CD4-positive, alpha-beta T cell treated with Interleukin-17A for 4 hours (primary cell): ENCODE data around the gene FAM107A.

Source experiments
- DNase-seq: peaks from one replicate; pipeline ENCODE4 v3.0.0-alpha.2; 2020; ENCODE audit warnings: mixed read lengths

FAM107A gene, protein sequence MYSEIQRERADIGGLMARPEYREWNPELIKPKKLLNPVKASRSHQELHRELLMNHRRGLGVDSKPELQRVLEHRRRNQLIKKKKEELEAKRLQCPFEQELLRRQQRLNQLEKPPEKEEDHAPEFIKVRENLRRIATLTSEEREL

DNA sequence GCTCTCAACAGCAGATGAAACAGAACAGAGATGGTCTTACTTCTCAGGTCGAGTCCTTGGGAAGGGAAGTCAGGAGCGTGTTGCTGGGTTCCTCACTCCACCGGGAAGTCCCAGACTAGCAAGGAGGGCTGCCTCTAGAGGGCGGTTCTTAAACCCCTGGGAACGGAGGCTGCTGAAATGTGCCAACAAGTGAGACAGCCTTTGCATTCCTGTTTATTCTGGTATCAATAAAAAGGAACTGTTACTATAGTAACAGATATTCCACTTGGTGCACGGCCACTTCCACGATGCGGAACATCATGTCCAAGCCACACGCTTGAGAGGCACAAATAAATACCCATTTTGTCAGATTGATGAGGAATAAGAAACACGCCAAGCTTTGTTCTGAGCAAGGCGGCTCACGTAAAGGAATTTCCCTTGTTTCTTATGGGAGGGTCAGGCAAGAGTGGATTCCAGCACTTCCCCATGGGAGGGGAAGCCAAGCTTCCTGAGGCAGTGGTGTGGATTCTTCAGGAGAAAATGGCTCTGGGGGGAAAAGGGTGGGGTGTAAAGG lies at the start of gene FAM107A:
Gene FAM107A (minus strand): TSS at position 123 of the 553 bp plus-strand sequence. CDS start 7,531 bp downstream, outside the sequence.
- DNase-seq: no peak

DNA sequence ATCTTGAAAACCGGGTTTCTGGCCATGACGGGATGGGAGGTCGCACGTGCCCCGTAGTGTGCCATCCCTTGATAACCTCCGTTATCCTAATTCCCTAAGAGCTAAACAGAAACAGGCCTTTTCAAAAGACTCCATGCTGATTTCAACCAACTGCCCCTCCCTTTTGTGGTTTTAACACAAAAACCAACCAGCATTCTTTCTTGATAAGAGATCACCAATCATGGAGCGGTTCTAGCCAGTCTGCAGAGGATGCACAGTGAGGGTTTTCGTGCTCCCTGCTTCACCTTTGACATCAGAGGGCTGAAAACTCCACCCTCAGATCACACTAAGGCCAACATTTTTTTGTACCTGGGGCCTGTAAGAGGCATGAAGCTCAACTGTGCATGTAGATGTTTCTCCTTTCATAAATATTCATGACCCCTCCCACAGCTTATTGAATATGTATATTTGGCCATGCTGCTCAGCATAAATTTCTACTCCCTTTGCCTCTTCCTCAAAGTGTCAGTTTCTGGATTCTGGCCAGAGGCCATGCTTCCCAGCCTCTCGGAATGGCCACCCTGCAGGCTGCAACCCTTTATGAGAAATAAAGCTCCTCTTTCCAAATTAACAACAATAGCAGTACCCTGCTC lies 48.1 kb upstream of the FAM107A start:
- no peak for DNase-seq

DNA sequence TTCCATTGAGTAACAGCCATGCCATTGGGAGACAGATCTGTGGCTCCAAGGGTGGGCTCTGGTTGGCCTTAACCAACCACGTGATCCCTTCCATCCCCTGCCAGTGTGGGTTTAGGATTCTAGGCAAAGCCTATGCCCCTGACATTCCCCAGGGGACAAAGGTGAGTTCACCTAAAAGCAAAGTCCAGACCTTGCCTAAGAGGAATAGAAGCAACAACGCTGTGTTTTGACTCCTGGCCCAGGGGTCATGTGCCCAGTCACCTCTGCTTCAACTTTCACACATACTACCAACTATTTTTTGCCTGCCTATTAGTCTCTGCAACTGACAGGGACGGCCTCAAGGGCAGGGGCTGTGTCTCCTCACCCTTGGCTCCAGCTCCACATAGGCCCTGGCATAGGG lies 47.4 kb upstream of the FAM107A start:
- DNase-seq: no peak

DNA sequence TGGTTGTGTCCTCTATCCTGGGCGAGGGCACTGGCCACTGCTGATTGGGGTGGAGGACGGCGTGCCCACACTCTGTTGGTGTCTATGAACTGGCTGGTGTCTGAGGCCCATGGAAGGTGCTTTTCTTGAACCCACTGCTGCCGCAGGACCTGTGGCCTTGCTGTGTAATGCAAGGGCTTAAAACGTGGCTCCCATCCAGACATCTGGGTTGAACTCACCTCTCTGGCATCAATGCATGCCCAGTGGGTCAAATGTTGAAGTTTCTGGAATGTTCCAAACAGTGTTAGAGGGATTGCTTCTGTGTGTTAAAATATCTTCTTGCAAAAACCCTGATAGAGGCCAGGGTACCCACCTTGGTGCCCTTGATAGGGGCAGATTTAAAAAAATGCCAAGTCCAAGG lies 46.8 kb upstream of the FAM107A start:
- no peak for DNase-seq

DNA sequence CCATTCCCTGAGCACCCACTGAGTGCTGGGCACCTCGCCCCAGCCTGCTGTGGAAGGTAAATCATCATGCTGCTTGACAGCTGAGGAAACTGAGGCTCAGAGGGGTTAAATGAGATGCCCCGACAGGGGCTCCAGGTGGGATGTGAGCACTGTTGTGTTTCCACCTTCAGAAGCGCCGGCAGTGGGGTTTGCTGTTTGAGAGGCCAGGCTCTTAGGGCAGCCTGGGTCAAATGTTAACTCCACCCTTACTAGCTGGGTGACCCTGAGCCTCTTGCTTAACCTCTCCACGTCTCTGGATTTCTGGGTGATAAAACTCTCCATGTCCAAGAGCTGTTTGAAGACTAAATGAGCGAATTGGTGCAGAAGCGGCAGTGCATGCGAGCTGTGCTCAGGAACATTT lies 46.3 kb upstream of the FAM107A start:
- no peak for DNase-seq

DNA sequence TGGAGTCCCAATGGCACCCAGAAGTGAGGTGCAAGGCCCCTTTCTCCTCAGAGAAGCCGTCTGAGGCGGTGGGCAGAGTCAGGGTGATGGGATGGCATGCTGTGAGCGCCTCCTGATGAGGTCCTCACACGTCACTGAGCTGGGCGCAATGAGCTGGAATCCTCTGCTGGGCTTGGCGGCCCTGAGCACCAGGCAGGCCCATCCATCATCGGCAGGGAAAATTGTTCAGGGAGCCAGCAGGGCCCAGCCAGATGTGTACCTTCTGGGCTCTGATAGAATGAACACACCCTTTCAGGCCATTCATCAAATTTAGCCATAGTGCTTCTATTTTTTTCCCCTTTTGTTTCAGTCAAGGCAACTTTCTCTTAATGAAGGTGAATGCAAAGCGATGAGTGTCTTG lies 45.7 kb upstream of the FAM107A start:
- DNase-seq: no peak

DNA sequence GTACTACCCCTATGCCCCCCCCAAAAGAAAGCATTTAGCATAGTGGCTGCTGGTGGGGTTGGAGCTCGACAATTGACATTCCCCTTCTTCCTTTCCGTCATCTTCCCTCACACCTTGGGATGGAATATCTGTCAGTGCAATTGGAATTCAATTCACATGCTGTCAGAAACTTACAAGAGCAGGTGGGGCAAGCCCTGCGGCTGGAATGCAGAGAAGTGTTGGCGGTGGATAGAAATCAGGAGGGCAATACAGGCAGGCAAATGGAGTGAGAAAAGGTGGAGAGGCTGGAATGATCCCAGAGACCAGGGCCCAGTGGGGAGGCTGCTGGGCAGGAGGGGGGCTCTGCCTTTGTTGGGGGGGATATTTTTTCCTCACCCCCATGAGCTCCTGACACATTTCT lies 45.2 kb upstream of the FAM107A start:
- no peak for DNase-seq

DNA sequence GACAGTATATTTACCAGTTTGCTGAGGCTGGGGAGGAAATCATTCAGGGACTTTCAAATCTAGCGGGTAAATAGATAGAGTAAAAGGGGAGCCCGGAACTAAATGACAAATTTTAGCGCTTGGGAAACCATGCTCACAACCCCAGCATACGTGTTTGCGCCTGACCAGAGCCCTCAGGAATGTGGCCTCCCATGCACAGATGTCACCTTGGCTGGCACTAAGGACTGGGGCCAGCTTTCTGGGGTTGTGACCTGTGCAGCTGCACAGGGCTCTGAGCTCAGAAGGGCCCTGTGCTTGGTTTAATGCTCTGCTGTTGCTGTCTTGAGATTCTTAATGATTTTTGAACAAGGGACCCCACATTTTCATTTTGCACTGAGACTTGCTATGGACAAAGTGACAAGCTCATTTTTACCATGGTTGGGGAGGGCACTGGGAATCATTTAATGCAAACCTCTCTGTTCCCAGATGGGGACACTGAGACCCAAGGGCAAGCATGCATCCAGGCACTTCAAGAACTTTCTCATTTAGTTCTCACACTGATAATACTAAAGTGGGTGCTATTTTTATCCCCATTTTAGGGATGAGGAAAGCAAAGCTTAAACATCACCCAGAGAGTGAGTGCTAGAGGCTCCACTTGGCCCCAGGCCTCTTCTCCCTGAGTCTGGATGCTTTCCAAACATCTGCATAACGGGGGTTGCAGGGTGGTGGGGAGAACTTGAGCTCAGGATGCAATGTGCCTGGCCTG lies 44.1 kb upstream of the FAM107A start:
- no peak for DNase-seq

DNA sequence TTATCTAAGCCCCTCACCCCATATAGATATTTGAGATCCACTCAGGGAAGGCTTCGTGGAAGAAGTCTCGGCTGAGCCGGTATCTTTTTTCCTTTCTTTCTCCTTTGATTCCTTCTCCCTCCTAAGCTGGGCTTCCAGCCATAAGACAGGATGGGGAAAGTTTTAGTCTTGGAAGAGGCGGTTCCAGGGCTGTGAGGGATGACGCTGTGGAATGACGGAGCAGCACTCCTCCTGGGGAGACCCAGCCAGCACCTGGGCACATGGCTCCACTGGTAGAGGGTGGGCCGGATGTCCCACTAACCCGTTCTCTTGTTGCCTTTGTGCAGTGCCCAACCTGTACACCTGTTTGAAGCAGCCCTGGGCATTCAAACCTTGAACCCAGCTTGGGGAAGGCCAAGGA lies 43.2 kb upstream of the FAM107A start:
- no peak for DNase-seq

DNA sequence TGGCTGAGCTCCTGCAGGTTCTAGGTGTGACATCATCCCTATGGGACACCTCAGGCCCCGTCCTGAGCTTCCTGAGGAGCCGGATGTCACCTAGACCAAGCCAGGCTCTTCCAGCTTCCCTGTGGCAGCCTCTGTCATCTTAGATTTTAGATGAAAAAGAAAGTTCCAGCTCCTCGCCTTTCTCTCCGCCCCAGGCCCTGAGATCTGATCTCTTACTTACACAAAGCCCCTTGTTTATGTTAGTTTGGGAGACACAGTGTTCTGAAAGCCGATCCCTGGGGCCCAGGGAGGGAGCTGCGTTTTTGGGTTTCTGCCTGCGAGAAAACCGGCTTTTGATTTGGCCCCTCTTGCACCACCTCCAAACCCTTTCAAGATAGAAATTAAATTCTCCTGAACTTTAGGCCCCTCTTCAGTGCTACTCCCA lies 40.2 kb upstream of the FAM107A start:
- DNase-seq: no peak

DNA sequence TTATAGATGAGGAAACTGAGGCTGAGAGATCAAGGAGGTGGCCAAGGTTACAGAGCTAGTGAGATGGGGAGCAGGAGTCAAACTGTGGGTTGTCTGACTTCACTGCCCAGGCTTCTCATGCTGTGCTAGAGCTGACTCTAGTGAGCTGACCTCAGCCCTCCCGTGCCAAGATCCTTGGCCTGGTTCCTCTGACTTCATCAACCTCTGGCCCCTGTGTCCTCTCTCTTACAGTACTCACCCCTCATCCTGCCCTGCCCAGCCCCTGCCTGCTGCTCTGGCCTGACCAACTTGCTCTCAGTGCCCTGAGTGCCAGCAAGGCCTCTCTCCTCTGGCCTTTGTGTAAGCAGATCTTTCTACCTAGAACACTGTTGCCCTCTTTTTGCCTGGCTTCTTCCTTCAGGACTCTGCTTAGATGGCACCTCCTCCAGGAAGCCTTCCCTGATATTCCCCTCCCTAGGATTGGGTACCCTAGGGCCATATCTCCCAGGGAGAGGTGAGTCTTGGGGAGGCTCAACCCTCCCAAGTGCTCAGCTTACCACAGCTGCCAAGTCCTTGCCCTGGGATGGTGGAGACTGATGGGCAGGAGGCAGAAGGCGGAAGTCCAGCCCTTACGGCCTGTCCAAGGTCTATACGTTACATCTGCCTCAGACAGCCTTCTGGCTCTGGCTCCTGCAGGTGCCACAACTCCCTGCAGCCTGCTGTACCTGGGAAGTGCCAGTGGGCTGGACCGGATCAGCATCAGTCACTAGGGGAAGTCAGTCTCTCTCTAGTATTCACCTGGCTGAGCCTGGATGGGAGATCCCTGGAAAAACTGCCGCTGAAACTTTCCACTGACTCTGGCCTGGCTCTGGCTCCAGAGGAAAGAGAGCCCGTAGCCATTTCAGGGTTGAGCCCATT lies 36.3 kb upstream of the FAM107A start:
- no peak for DNase-seq

DNA sequence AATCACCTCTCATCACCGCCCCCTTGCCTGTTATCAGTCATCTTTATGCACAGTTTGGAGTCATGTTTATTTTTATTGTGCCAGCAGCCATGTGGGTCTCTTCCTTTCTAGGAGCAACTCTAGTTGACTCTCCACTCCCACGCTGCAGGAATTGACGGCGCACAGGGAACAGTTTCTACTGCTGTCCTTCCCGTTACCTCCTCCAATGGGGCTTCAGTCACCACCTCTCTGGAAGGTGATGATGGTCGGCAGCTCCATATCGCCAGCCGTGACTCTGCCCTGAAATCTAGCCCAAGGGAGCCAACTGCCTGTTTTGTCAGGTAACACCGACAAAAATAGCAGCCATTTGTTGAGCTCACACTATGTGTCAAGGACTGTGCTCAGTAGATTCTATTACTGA lies 35.6 kb upstream of the FAM107A start:
- DNase-seq: no peak

DNA sequence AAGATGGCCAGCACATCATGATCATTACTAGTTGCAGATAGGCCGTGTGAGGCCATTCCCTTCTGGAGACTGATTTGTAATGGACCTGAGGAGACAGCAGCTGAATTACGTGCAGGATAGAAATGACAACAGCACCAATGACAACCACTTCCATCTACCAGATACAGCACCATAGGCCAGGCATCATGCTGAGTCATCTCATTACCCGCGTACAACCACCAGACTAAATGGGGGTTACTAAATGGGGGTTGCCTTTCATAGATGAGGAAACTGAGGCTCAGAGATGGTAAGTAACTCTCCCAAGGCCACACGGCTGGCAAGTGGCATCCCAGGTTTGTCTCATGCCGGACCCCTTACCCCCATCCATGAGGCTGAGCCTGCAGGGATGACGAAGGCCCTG lies 32.8 kb upstream of the FAM107A start:
- no peak for DNase-seq

DNA sequence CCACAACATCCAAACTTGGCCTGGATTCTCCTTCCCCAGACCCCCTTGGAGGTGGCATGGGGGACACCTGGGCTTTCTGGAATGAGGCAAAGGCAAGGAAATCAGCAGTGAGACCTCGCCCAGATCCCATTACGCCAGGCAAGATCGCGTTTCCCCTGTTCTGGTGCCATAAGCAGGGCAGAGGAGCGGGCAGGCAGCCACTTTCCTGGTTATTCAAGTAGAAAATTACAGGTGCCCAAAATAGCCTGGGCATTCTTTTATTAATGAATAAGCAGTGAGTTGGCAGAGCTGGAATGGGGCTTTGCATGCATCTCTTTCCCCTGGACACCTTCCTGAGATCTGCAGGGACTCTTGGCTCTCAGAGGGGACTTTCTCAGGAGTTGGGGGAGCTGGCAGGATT lies 31.5 kb upstream of the FAM107A start:
- no peak for DNase-seq

DNA sequence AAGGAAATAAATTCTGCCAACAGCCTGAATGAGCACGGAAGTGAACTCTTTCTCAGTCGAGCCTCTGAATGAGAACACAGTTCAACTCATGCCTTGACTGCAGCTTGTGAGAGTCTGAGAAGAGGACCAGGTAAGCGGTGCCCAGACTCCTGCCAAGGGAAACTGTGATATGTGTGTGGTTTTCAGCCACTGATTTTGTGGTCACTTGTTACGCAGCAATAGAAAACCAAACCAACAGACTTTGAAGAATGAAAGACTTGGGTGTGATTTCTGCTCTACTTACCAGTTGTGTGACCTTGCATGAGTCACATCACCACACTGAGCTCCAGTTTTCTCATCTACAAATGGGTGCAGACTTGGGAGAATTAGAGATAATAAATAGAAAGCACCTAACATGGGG lies 30.6 kb upstream of the FAM107A start:
- no peak for DNase-seq

DNA sequence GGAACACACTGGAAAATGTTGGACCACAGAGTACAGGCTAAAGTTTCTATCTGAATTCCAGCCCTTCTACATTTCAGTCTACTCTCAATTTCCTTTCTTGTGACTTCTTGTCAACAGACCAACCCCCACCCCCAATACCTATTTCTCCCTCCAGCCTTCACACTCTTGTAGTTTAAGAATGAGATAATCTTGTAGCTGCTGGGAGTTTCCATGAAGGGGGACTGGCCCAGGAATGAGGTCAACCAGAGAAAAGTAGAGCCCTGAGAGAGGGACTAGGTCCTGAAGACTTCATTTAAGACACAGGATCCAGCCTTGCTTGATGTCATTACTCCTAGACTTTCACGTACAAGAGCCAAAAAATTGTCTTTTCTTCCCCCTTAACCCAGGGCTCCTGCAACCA lies 29.5 kb upstream of the FAM107A start:
- DNase-seq: no peak

DNA sequence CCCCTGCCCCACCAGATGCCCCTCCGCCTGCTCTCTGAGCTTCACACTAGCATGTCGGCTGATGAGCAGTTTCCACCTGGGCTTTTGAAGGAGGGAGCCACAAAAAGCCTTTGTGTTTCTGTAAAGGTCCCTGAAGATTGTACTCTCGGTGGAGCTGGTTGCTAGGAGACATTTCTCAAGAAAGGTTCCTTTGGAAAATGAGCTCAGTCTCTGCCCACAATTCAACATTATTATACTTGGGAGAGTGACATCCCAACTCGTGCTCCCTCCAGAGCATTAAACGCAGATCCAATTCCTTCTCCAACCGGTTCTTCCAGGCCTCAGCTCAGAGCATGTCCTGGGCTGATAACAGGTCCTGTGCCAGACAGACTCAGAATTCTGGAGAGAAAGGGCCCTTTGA lies 26.8 kb upstream of the FAM107A start:
- no peak for DNase-seq

DNA sequence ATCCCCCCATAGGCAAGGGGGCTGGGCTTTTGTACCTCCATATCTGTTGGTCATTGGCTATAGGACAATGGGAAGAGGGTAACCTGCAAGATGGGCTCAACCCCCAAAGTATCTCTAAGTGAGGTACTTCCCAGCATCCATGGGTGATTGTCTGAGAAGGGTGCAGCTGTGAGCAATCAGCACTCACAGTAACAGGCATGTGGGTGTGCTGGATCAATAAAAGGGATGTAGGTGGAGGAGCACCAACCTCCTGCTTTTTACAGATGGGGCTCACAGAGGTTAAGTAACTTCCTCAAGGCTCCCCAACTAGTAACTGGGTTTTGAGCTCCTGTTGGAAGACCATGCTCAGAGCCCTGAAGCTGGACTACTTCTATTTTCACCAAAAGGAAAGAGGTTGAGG lies 26.4 kb upstream of the FAM107A start:
- no peak for DNase-seq

DNA sequence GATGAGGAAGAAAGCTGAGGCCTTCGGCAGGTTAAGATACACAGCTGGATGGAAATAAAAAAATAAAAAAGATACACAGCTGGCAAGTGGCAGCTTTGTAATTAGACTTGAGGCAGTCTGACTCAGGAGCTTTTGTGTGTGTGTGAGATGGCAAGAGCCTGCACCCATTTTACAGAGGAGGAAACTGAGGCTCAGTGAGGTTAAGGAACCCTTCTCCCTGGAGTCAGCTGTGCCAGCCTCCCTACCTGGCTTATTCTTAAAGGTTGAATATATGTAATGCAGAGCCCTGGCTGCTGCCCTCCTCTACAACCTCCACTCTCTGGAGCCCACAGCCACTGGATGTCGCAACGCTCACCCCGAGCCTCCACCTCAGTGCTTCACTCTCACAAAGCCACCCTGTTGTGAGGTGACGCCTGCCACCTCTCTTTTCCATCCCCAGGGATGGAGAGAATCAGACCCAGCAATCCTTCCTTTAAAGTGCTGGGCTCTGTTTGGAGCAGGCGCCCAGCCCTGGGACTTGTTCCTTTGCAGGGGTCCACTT lies 20.6 kb upstream of the FAM107A start:
- DNase-seq: no peak

DNA sequence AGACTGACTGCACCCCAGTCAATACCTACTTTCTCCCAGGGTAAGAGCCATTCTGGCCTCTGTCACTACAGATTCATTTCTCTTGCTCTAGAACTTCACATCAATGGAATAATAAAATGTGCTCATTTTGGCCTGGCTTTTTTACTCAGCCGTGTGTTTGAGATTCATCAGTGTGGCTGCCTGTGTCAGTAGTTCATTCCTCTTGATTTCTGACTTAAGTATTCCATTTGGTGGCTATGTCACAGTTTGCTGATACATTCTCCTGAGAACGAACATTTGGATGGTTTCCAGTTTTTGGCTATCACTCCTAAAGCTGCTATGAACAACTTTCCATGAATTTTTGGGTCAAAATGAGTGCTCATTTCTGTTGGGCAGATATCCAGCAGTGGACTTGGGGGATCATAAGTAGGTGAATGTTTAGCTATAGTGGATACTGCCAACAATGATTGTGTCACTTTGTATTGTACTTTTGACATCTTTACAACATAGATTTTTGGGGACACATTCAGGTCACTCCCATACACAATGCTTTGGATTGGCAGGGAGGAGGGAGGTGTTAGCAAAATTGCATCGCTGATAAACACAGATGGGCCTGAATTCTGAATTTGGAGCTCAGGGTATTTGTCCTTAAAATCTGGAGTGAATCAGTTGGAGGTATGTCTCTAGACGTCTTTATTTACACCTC lies 19.8 kb upstream of the FAM107A start:
- no peak for DNase-seq

DNA sequence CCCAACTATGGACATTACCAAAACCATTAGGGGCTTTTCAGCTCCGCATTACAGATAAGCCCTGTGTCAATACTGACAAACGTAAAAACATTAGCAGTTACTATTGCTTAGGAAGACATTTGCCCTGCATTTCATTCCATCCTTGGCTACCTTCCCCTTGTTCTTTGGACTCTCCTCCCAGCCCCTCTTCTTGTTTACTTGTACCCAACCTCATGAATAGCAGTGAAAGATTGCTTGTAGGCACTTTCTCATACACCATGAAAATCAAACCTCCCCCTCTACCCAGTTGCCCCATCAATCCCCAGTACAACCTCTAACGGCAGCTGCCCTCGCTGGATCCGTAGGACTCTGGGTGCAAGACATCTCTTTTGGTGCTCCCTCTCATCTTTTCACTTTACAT lies 16.9 kb upstream of the FAM107A start:
- DNase-seq: no peak
